Hepatocyte (in vitro differentiated cells): ENCODE measurements around the gene ZNF302. TPM values are rescaled to one million over a fixed set of nuclear protein-coding genes. Genes with fewer than 3 reads are reported as not detected.

Experiments used
- DNase-seq: peaks from one replicate; pipeline ENCODE4 v3.0.0-alpha.2; 2016; ENCODE audit warnings: low spot score
- H2AFZ ChIP-seq: fragments of 200-600 bp; sonication (generic); 2 replicates; pipeline ENCODE4 v1.6.0; 2016; ENCODE audit warnings: antibody characterized with exemption, mild to moderate bottlenecking
- H3K27ac ChIP-seq: fragments of 200-600 bp; sonication (generic); 2 replicates; pipeline ENCODE4 v1.5.1; 2016; ENCODE audit warnings: mild to moderate bottlenecking
- H3K27me3 ChIP-seq: fragments of 200-600 bp; sonication (generic); 2 replicates; pipeline ENCODE4 v1.6.1; 2016
- H3K36me3 ChIP-seq: fragments of 200-600 bp; sonication (generic); replicated peaks from 2 replicates; pipeline ENCODE4 v1.5.1; 2016; ENCODE audit warnings: low read depth; ENCODE audit not compliant: insufficient read depth
- H3K4me1 ChIP-seq: fragments of 200-600 bp; sonication (generic); 2 replicates; pipeline ENCODE4 v1.5.1; 2016; ENCODE audit warnings: mild to moderate bottlenecking, moderate library complexity; ENCODE audit not compliant: insufficient read depth
- H3K4me2 ChIP-seq: fragments of 200-600 bp; sonication (generic); 2 replicates; pipeline ENCODE4 v1.6.0; 2016
- H3K4me3 ChIP-seq: fragments of 200-600 bp; sonication (generic); 2 replicates; pipeline ENCODE4 v1.5.1; 2016; ENCODE audit warnings: mild to moderate bottlenecking
- H3K79me2 ChIP-seq: fragments of 200-600 bp; sonication (generic); 2 replicates; pipeline ENCODE4 v1.6.0; 2017; ENCODE audit warnings: mild to moderate bottlenecking
- H3K9me2 ChIP-seq: fragments of 200-600 bp; sonication (generic); replicated peaks from 2 replicates; pipeline ENCODE4 v1.6.0; 2017; ENCODE audit warnings: mild to moderate bottlenecking; ENCODE audit not compliant: insufficient read depth
- H3K9me3 ChIP-seq: fragments of 200-600 bp; sonication (generic); 2 replicates; pipeline ENCODE4 v1.5.1; 2016; ENCODE audit warnings: low read depth, mild to moderate bottlenecking
- H4K20me1 ChIP-seq: fragments of 200-600 bp; sonication (generic); 2 replicates; pipeline ENCODE4 v1.6.0; 2016; ENCODE audit warnings: mild to moderate bottlenecking; ENCODE audit not compliant: insufficient read depth, poor library complexity, severe bottlenecking
- CTCF ChIP-seq: fragments of 200-600 bp; sonication (generic); IDR thresholded peaks from 2 replicates; pipeline ENCODE4 v1.5.1; 2016; ENCODE audit warnings: antibody characterized with exemption, mild to moderate bottlenecking; ENCODE audit not compliant: poor library complexity
- EZH2 ChIP-seq: fragments of 200-600 bp; sonication (generic); IDR thresholded peaks from 2 replicates; pipeline ENCODE4 v1.6.1; 2016; ENCODE audit warnings: antibody characterized with exemption, mild to moderate bottlenecking, borderline replicate concordance
- EZH2phosphoT487 ChIP-seq: fragments of 200-600 bp; sonication (generic); IDR thresholded peaks from one replicate; pipeline ENCODE4 v1.6.1; 2018; ENCODE audit warnings: antibody characterized with exemption, mild to moderate bottlenecking, low read depth, moderate library complexity; ENCODE audit not compliant: unreplicated experiment, severe bottlenecking
- WGBS: methylation state at CpG from one replicate; pipeline ENCODE4 v1.1.6; 2016; ENCODE audit warnings: low lambda C conversion rate; ENCODE audit errors: missing lambda C conversion rate; 5-methylcytosine and 5-hydroxymethylcytosine counted together
- polyA plus RNA-seq: library from polyadenylated mRNA; unstranded; fragments of >200 nt; fragmentation: Nextera tagmentation; extraction: Ambion mirVana; gene quantifications from 2 replicates; pipeline ENCODE4 v1.2.1, GENCODE V29; 2016
- total RNA-seq: library from RNA; depleted of rRNA; stranded (reverse); fragments of >200 nt; gene quantifications from 2 replicates; pipeline ENCODE4 v1.2.3, GENCODE V29; 2014

Gene ZNF302
- total RNA-seq (29.1 and 34.3 TPM in 2 replicates), polyA plus RNA-seq (19.5 and 20.2 TPM in 2 replicates)

GRCh38 chr19:34677386-34678084 lies at the start of gene ZNF302:
Gene ZNF302, plus strand, starts transcription at chr19:34677678. Its CDS starts 1,127 bp downstream, at chr19:34678805.
- under 1% methylated on average over 74 of the region's 74 CpGs for WGBS
- peak; percentile 99 for DNase-seq
- H3K79me2 ChIP-seq = peaks cover 17% of the 10 kb centered on the region
- TF ChIP-seq EZH2phosphoT487 (no peak), EZH2 (no peak), CTCF (no peak)
- H3K4me2 ChIP-seq = peak within 1 kb of the TSS; percentile 90
- no peaks in the 10 kb centered on the region for H4K20me1 ChIP-seq
- peak within 1 kb of the TSS; percentile 41 for H3K4me3 ChIP-seq
- no peaks in the 10 kb centered on the region for H3K9me2 ChIP-seq
- no peaks in the 10 kb centered on the region for H3K27me3 ChIP-seq
- peak within 1 kb of the TSS; percentile 79 for H2AFZ ChIP-seq
- peak within 1 kb of the TSS; percentile 97 for H3K27ac ChIP-seq
- H3K4me1 ChIP-seq = peaks cover 23% of the 10 kb centered on the region
- H3K9me3 ChIP-seq = peaks cover 23% of the 10 kb centered on the region
- peaks cover 3% of the 10 kb centered on the region for H3K36me3 ChIP-seq

GRCh38 chr19:34633802-34634201 lies 43.7 kb upstream of the ZNF302 start:
- 90% methylated on average over 2 of the region's 2 CpGs for WGBS
- no peak for DNase-seq
- H3K27me3 ChIP-seq = no peaks in the 10 kb centered on the region
- TF ChIP-seq EZH2phosphoT487 (no peak), CTCF (no peak)
- H3K9me2 ChIP-seq = no peaks in the 10 kb centered on the region
- no peak overlapping the region for H3K4me3 ChIP-seq
- H3K27ac ChIP-seq = no peak overlapping the region
- no peaks in the 10 kb centered on the region for H4K20me1 ChIP-seq
- no peaks in the 10 kb centered on the region for H3K79me2 ChIP-seq
- no peak overlapping the region for H2AFZ ChIP-seq
- H3K9me3 ChIP-seq = peaks cover 5% of the 10 kb centered on the region
- no peak overlapping the region for H3K4me2 ChIP-seq
- no peaks in the 10 kb centered on the region for H3K4me1 ChIP-seq
- no peaks in the 10 kb centered on the region for H3K36me3 ChIP-seq

- no peaks in the 10 kb centered on the region for H3K4me1 ChIP-seq
- no peaks in the 10 kb centered on the region for H3K27me3 ChIP-seq
- no peak overlapping the region for H2AFZ ChIP-seq
- WGBS = 17% methylated on average over 4 of the region's 4 CpGs
- H3K79me2 ChIP-seq = no peaks in the 10 kb centered on the region
- no peaks in the 10 kb centered on the region for H3K36me3 ChIP-seq
- peak; percentile 84 for DNase-seq
- no peaks in the 10 kb centered on the region for H4K20me1 ChIP-seq
- H3K27ac ChIP-seq = no peak overlapping the region
- no peak overlapping the region for H3K4me2 ChIP-seq
- no peaks in the 10 kb centered on the region for H3K9me3 ChIP-seq
- H3K9me2 ChIP-seq = no peaks in the 10 kb centered on the region
- no peak for TF ChIP-seq EZH2phosphoT487
- TF ChIP-seq CTCF = peak; percentile 58
- H3K4me3 ChIP-seq = no peak overlapping the region
Observed at GRCh38 chr19:34639491-34640085, 37.9 kb upstream of the ZNF302 start.
